DND-41 (cell line): ENCODE results near the gene FAM216A.

ENCODE experiments used
- EZH2 ChIP-seq: IDR thresholded peaks from 3 replicates; pipeline ENCODE4 v1.6.1; 2012; ENCODE audit warnings: borderline replicate concordance, low read depth, mild to moderate bottlenecking, moderate library complexity, low read length, inconsistent platforms; ENCODE audit not compliant: severe bottlenecking
- TF ChIP-seq, protein P1 (sequence below): IDR thresholded peaks from 2 replicates; pipeline ENCODE4 v1.5.1; 2012; ENCODE audit warnings: borderline replicate concordance, low read length, moderate library complexity, mild to moderate bottlenecking; ENCODE audit not compliant: poor library complexity, severe bottlenecking; ENCODE audit errors: extremely low read depth

DNA sequence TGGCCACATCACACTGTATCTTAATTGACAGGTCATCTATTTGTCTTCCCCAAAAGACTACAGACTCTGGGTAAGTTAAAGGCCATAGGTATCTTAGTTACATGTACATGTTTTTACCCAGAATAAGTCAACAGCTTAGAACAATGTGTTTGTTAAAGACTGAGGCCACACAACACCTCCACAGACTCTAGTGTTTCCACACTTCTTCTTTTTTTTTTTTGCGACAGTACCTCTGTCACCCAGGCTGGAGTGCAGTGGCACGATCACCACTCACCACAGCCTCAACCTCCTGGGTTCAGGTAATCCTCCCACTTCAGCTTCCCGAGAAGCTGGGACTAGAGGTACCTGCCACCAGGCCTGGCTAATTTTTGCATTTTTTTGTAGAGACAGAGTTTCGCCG is 1.9 kb upstream of the FAM216A start:
- TF ChIP-seq, protein P1, sequence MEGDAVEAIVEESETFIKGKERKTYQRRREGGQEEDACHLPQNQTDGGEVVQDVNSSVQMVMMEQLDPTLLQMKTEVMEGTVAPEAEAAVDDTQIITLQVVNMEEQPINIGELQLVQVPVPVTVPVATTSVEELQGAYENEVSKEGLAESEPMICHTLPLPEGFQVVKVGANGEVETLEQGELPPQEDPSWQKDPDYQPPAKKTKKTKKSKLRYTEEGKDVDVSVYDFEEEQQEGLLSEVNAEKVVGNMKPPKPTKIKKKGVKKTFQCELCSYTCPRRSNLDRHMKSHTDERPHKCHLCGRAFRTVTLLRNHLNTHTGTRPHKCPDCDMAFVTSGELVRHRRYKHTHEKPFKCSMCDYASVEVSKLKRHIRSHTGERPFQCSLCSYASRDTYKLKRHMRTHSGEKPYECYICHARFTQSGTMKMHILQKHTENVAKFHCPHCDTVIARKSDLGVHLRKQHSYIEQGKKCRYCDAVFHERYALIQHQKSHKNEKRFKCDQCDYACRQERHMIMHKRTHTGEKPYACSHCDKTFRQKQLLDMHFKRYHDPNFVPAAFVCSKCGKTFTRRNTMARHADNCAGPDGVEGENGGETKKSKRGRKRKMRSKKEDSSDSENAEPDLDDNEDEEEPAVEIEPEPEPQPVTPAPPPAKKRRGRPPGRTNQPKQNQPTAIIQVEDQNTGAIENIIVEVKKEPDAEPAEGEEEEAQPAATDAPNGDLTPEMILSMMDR = no peak
- no peak for TF ChIP-seq EZH2
